GM23338 (cell line): ENCODE data around the gene BLTP2. TPM values are rescaled to one million over a fixed set of nuclear protein-coding genes. Genes with fewer than 3 reads are reported as not detected.

Experiments used
- ATAC-seq: fragments of 200-7000 bp; cut with Tn5 transposase; 3 replicates; pipeline ENCODE4 v1.9.1; 2020
- DNase-seq: peaks from one replicate; pipeline ENCODE4 v3.0.0-alpha.2; 2015; ENCODE audit warnings: low spot score
- H2AFZ ChIP-seq: fragments of 200-600 bp; sonication (generic); 2 replicates; pipeline ENCODE4 v1.8.0; 2016; ENCODE audit warnings: antibody characterized with exemption, mild to moderate bottlenecking, moderate library complexity
- H3F3A ChIP-seq: fragments of 200-600 bp; sonication (generic); replicated peaks from 2 replicates; pipeline ENCODE4 v1.8.0; 2017; ENCODE audit warnings: antibody characterized with exemption, mixed run types, low read depth
- H3K27ac ChIP-seq: fragments of 200-600 bp; sonication (generic); 2 replicates; pipeline ENCODE4 v1.6.1; 2016; ENCODE audit warnings: low read depth
- H3K27me3 ChIP-seq: fragments of 200-600 bp; sonication (generic); 2 replicates; pipeline ENCODE4 v1.8.0; 2016; ENCODE audit warnings: mild to moderate bottlenecking, mixed run types, moderate library complexity; ENCODE audit not compliant: insufficient read depth
- H3K36me3 ChIP-seq: fragments of 200-600 bp; sonication (generic); 2 replicates; pipeline ENCODE4 v1.8.0; 2016; ENCODE audit warnings: mild to moderate bottlenecking; ENCODE audit not compliant: insufficient read depth
- H3K4me1 ChIP-seq: fragments of 200-600 bp; sonication (generic); 2 replicates; pipeline ENCODE4 v1.8.0; 2016; ENCODE audit warnings: mild to moderate bottlenecking, moderate library complexity; ENCODE audit not compliant: insufficient read depth
- H3K4me2 ChIP-seq: fragments of 200-600 bp; sonication (generic); 2 replicates; pipeline ENCODE4 v1.7.1; 2017; ENCODE audit warnings: mixed run types
- H3K4me3 ChIP-seq: fragments of 200-600 bp; sonication (generic); 2 replicates; pipeline ENCODE4 v1.6.1; 2016; ENCODE audit warnings: mixed run types
- H3K79me2 ChIP-seq: fragments of 200-600 bp; sonication (generic); replicated peaks from 2 replicates; pipeline ENCODE4 v1.8.0; 2017; ENCODE audit warnings: mild to moderate bottlenecking; ENCODE audit not compliant: insufficient read depth
- H3K9me2 ChIP-seq: fragments of 200-600 bp; sonication (generic); 2 replicates; pipeline ENCODE4 v1.8.0; 2017; ENCODE audit not compliant: insufficient read depth
- H4K20me1 ChIP-seq: fragments of 200-600 bp; sonication (generic); replicated peaks from 2 replicates; pipeline ENCODE4 v1.8.0; 2017; ENCODE audit warnings: mild to moderate bottlenecking; ENCODE audit not compliant: insufficient read depth
- H3K27ac Mint-ChIP-seq: 2 replicates; pipeline ENCODE4 v1.8.0; 2020; ENCODE audit warnings: inconsistent platforms, mild to moderate bottlenecking, moderate library complexity, mixed read lengths
- H3K27me3 Mint-ChIP-seq: 3 replicates; pipeline ENCODE4 v1.8.0; 2022; ENCODE audit warnings: low read depth, mild to moderate bottlenecking, moderate library complexity, mixed read lengths, inconsistent platforms; ENCODE audit not compliant: insufficient read depth, poor library complexity
- H3K36me3 Mint-ChIP-seq: 3 replicates; pipeline ENCODE4 v1.8.0; 2021; ENCODE audit warnings: low read depth, mild to moderate bottlenecking, inconsistent platforms, moderate library complexity, mixed read lengths
- H3K4me1 Mint-ChIP-seq: 3 replicates; pipeline ENCODE4 v1.8.0; 2020; ENCODE audit warnings: mild to moderate bottlenecking, inconsistent platforms, mixed read lengths
- H3K4me3 Mint-ChIP-seq: 3 replicates; pipeline ENCODE4 v1.8.0; 2021; ENCODE audit warnings: moderate library complexity, mild to moderate bottlenecking, inconsistent platforms, mixed read lengths
- H3K9me3 Mint-ChIP-seq: 3 replicates; pipeline ENCODE4 v1.8.0; 2020; ENCODE audit warnings: moderate library complexity, mild to moderate bottlenecking, inconsistent platforms, mixed read lengths
- CREB1 ChIP-seq: fragments of 250-450 bp; sonication (Bioruptor Pico); IDR thresholded peaks from 2 replicates; pipeline ENCODE4 v1.5.0; 2020; ENCODE audit warnings: low read depth, mild to moderate bottlenecking, moderate library complexity
- EZH2 ChIP-seq: fragments of 200-600 bp; sonication (generic); IDR thresholded peaks from one replicate; pipeline ENCODE4 v1.8.0; 2017; ENCODE audit warnings: antibody characterized with exemption, mild to moderate bottlenecking, low read depth; ENCODE audit not compliant: unreplicated experiment
- EZH2phosphoT487 ChIP-seq: fragments of 200-600 bp; sonication (generic); IDR thresholded peaks from one replicate; pipeline ENCODE4 v1.8.1; 2018; ENCODE audit warnings: antibody characterized with exemption; ENCODE audit not compliant: unreplicated experiment
- JUNB ChIP-seq: IDR thresholded peaks from one replicate; pipeline ENCODE4 v1.6.1; 2016; ENCODE audit warnings: antibody characterized with exemption; ENCODE audit not compliant: unreplicated experiment
- NANOG ChIP-seq: IDR thresholded peaks from 2 replicates; pipeline ENCODE4 v1.6.1; 2016; ENCODE audit warnings: antibody characterized with exemption, borderline replicate concordance
- POLR2AphosphoS5 ChIP-seq: IDR thresholded peaks from 2 replicates; pipeline ENCODE4 v1.6.1; 2016; ENCODE audit warnings: antibody characterized with exemption, low read depth
- STAT1 ChIP-seq: IDR thresholded peaks from one replicate; pipeline ENCODE4 v1.6.1; 2016; ENCODE audit warnings: antibody characterized with exemption; ENCODE audit not compliant: unreplicated experiment
- ZNF114 ChIP-seq: fragments of 250-450 bp; sonication (Bioruptor Pico); IDR thresholded peaks from 2 replicates; pipeline ENCODE4 v1.5.0; 2020; ENCODE audit warnings: mild to moderate bottlenecking, moderate library complexity
- ZNF331 ChIP-seq: fragments of 250-450 bp; sonication (Bioruptor Pico); IDR thresholded peaks from 2 replicates; pipeline ENCODE4 v1.5.0; 2020; ENCODE audit warnings: low read depth, mild to moderate bottlenecking, moderate library complexity
- polyA plus RNA-seq: library from polyadenylated mRNA; unstranded; fragments of >200 nt; fragmentation: Nextera tagmentation; extraction: Ambion mirVana; gene quantifications from 2 replicates; pipeline ENCODE4 v1.2.1, GENCODE V29; 2016
- total RNA-seq: library from RNA; depleted of rRNA; stranded (reverse); fragments of >200 nt; shearing (Covaris generic); gene quantifications from 2 replicates; pipeline ENCODE4 v1.2.3, GENCODE V29; 2014
- TF ChIP-seq, protein P1 (sequence below): IDR thresholded peaks from one replicate; pipeline ENCODE4 v1.6.1; 2018; ENCODE audit warnings: antibody characterized with exemption; ENCODE audit not compliant: unreplicated experiment
- TF ChIP-seq, protein P2 (sequence below): IDR thresholded peaks from 2 replicates; pipeline ENCODE4 v1.6.1; 2016; ENCODE audit warnings: antibody characterized with exemption
- TF ChIP-seq, protein P3 (sequence below), 2 experiments: fragments of 200-600 bp in 1 of 2; sonication (generic) in 1 of 2; conservative IDR thresholded peaks; 2 replicates each; pipeline versions ENCODE4 v1.5.1 to v1.6.1; 2016 to 2017; ENCODE audit warnings: antibody characterized with exemption in 2 of 2, low read depth in 2 of 2, mild to moderate bottlenecking in 2 of 2, moderate library complexity in 1 of 2

BLTP2 gene
- total and polyA plus RNA-seq, 2 experiments from 2014 or later = 58.6 to 166 TPM

DNA sequence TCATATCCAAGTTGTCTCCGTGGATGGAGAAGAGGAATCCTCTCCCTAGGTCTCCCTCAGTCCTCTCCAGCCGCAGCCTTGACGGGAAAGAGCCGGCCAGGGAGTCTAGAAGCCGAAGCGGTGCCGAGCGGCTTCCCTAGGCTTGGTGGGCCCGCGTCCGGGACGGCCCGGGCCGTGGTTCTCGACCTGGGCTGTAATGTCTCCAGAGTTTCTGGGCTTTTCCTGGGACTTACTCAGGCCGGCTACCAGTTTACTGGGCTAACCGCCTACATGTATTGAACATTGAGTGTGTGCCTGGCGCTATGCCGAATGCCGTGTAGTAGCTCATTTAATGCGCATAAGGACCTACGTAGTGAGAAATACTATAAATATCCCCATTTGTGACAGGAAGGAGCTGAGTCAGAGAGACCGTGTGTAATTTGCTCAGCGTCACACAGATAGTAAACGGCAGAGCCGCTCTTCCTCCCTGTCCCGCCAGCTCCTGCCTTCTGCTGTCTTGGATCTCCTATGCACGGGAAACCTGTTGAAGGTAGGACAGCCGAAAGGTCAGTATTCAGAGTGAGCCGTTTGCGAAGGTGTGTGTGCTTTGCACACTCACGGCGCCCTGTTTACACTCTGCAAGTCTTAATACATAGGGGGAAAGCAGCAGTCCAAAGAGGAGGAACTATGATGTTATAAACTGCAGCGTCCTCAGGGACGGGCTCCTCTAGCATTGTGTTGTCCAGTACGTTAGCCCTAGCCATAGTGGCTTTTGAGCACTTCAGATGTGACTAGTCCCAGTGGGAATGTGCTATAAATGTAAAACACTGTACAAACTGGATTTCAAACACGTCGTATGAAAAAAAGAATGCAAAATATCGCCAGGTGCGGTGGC is 45.4 kb downstream of the BLTP2 start (continued):
- TF ChIP-seq, protein P1, sequence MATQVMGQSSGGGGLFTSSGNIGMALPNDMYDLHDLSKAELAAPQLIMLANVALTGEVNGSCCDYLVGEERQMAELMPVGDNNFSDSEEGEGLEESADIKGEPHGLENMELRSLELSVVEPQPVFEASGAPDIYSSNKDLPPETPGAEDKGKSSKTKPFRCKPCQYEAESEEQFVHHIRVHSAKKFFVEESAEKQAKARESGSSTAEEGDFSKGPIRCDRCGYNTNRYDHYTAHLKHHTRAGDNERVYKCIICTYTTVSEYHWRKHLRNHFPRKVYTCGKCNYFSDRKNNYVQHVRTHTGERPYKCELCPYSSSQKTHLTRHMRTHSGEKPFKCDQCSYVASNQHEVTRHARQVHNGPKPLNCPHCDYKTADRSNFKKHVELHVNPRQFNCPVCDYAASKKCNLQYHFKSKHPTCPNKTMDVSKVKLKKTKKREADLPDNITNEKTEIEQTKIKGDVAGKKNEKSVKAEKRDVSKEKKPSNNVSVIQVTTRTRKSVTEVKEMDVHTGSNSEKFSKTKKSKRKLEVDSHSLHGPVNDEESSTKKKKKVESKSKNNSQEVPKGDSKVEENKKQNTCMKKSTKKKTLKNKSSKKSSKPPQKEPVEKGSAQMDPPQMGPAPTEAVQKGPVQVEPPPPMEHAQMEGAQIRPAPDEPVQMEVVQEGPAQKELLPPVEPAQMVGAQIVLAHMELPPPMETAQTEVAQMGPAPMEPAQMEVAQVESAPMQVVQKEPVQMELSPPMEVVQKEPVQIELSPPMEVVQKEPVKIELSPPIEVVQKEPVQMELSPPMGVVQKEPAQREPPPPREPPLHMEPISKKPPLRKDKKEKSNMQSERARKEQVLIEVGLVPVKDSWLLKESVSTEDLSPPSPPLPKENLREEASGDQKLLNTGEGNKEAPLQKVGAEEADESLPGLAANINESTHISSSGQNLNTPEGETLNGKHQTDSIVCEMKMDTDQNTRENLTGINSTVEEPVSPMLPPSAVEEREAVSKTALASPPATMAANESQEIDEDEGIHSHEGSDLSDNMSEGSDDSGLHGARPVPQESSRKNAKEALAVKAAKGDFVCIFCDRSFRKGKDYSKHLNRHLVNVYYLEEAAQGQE = no peak
- TF ChIP-seq EZH2phosphoT487 = no peak
- no peak for TF ChIP-seq ZNF114
- no peak for TF ChIP-seq CREB1 (CRISPR knock-in tag)
- TF ChIP-seq, protein P2, sequence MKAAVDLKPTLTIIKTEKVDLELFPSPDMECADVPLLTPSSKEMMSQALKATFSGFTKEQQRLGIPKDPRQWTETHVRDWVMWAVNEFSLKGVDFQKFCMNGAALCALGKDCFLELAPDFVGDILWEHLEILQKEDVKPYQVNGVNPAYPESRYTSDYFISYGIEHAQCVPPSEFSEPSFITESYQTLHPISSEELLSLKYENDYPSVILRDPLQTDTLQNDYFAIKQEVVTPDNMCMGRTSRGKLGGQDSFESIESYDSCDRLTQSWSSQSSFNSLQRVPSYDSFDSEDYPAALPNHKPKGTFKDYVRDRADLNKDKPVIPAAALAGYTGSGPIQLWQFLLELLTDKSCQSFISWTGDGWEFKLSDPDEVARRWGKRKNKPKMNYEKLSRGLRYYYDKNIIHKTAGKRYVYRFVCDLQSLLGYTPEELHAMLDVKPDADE = no peak
- TF ChIP-seq, protein P3, sequence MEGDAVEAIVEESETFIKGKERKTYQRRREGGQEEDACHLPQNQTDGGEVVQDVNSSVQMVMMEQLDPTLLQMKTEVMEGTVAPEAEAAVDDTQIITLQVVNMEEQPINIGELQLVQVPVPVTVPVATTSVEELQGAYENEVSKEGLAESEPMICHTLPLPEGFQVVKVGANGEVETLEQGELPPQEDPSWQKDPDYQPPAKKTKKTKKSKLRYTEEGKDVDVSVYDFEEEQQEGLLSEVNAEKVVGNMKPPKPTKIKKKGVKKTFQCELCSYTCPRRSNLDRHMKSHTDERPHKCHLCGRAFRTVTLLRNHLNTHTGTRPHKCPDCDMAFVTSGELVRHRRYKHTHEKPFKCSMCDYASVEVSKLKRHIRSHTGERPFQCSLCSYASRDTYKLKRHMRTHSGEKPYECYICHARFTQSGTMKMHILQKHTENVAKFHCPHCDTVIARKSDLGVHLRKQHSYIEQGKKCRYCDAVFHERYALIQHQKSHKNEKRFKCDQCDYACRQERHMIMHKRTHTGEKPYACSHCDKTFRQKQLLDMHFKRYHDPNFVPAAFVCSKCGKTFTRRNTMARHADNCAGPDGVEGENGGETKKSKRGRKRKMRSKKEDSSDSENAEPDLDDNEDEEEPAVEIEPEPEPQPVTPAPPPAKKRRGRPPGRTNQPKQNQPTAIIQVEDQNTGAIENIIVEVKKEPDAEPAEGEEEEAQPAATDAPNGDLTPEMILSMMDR (conservative IDR thresholded peaks at IDR 0.05; ENCODE audit: low read depth in 2 of 2) = no peak
- TF ChIP-seq NANOG = no peak
- TF ChIP-seq EZH2 = no peak
- TF ChIP-seq POLR2AphosphoS5 = no peak

DNA sequence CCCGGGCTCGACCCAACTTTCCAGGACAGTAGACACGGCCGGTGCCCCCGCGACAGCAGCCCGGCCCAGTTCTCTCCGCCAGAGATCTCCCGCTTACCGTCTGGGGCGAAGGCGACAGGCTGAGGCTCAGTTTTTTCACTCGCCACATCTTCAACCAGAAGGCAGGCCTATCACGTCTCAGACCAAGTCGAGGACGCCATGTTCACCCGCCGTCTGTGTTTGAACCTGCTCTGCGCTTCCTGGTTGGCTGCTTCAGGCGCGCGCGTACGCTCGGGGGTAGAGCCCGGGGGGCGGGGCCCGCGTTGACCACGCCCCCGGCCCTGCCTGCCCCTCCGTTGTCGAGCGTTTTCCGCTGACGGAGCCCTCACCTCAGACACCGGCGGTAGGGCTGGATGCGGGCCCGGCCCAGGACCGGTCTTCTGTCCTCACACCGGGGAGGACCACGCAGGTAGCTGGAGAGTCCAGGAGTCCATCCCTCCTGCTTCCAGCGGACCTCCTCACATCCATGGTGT is 46.1 kb downstream of the BLTP2 start, which contains the start of gene SPAG5:
SPAG5 (minus strand) TSS at position 227 of the 512 bp plus-strand sequence; CDS start at position 148, 79 bp downstream.
- H3K4me2 ChIP-seq = peak within 1 kb of the TSS; percentile 98
- Mint-ChIP-seq H3K36me3 (peaks cover 30% of the 10 kb centered on the region), H3K4me3 (peak within 1 kb of the TSS; percentile 92), H3K27ac (peak within 1 kb of the TSS; percentile 97), H3K9me3 (no peaks in the 10 kb centered on the region), H3K4me1 (peaks cover 12% of the 10 kb centered on the region), H3K27me3 (peaks cover 10% of the 10 kb centered on the region)
- H2AFZ ChIP-seq = peak within 1 kb of the TSS; percentile 98
- H3K4me1 ChIP-seq = peaks cover 8% of the 10 kb centered on the region
- peak within 1 kb of the TSS; percentile 94 for H3K4me3 ChIP-seq
- H3K27ac ChIP-seq = peak within 1 kb of the TSS; percentile 89
- peaks cover 21% of the 10 kb centered on the region; the same call in 1 of the 2 replicates for H3K36me3 ChIP-seq
- ATAC-seq (peak; percentile 92), DNase-seq (peak; percentile 97)
- peaks cover 3% of the 10 kb centered on the region; the same call in 1 of the 2 replicates for H4K20me1 ChIP-seq
- H3K27me3 ChIP-seq = no peaks in the 10 kb centered on the region
- H3K79me2 ChIP-seq = peaks cover 41% of the 10 kb centered on the region
- peaks cover 17% of the 10 kb centered on the region for H3F3A ChIP-seq
- H3K9me2 ChIP-seq = no peaks in the 10 kb centered on the region
- TF ChIP-seq NANOG (no peak), ZNF114 (no peak), JUNB (no peak), STAT1 (no peak), POLR2AphosphoS5 (peak; percentile 91), ZNF331 (CRISPR knock-in tag) (no peak)
- TF ChIP-seq, protein P2 = no peak
- TF ChIP-seq, protein P3 (conservative IDR thresholded peaks at IDR 0.05; ENCODE audit: low read depth in 2 of 2) = no peak
